Neural cell (in vitro differentiated cells): ENCODE results near the gene NR5A1. TPM values are rescaled to one million over a fixed set of nuclear protein-coding genes. Genes with fewer than 3 reads are reported as not detected.
A peak's percentile ranks its signal among the peaks of the same experiment; 100 is the strongest.

ENCODE experiments used
- H2AFZ ChIP-seq: fragments of 200-600, 300-800 bp; sonication (generic), shearing (Covaris generic); 2 replicates; pipeline ENCODE4 v1.6.0; 2014; ENCODE audit warnings: low read depth, mild to moderate bottlenecking, antibody characterized with exemption, low read length, moderate library complexity
- H3F3A ChIP-seq: fragments of 200-600 bp; shearing (Covaris generic); 2 replicates; pipeline ENCODE4 v1.6.1; 2016; ENCODE audit warnings: mild to moderate bottlenecking, moderate library complexity, mixed read lengths, antibody characterized with exemption, low read length; ENCODE audit not compliant: insufficient read depth, poor library complexity, severe bottlenecking
- H3K27ac ChIP-seq: fragments of 200-600, 300-800 bp; sonication (generic), shearing (Covaris generic); 2 replicates; pipeline ENCODE4 v1.5.1; 2014; ENCODE audit warnings: mild to moderate bottlenecking, low read length, moderate library complexity
- H3K27me3 ChIP-seq: fragments of 300-800, 200-600 bp; sonication (generic), shearing (Covaris generic); 2 replicates; pipeline ENCODE4 v1.6.0; 2014; ENCODE audit warnings: mild to moderate bottlenecking, low read depth, low read length, moderate library complexity; ENCODE audit not compliant: insufficient read depth
- H3K36me3 ChIP-seq: fragments of 300-800, 200-600 bp; sonication (generic), shearing (Covaris generic); 2 replicates; pipeline ENCODE4 v1.5.1; 2014; ENCODE audit warnings: mild to moderate bottlenecking, antibody characterized with exemption, low read length, moderate library complexity; ENCODE audit not compliant: insufficient read depth
- H3K4me2 ChIP-seq: fragments of 300-800, 200-600 bp; sonication (generic), shearing (Covaris generic); 2 replicates; pipeline ENCODE4 v1.6.0; 2014; ENCODE audit warnings: mild to moderate bottlenecking, low read length
- H3K4me3 ChIP-seq: fragments of 300-800, 200-600 bp; sonication (generic), shearing (Covaris generic); 2 replicates; pipeline ENCODE4 v1.5.1; 2014; ENCODE audit warnings: mild to moderate bottlenecking, low read length, moderate library complexity
- H3K79me2 ChIP-seq: fragments of 200-600 bp; shearing (Covaris generic); replicated peaks from 2 replicates; pipeline ENCODE4 v1.6.0; 2014; ENCODE audit warnings: mild to moderate bottlenecking, low read length, moderate library complexity; ENCODE audit not compliant: insufficient read depth
- H3K9ac ChIP-seq: fragments of 300-800, 200-600 bp; sonication (generic), shearing (Covaris generic); 2 replicates; pipeline ENCODE4 v1.6.1; 2016; ENCODE audit warnings: mild to moderate bottlenecking, low read length, mixed read lengths
- H3K9me2 ChIP-seq: fragments of 200-600 bp; shearing (Covaris generic); 2 replicates; pipeline ENCODE4 v1.6.1; 2016; ENCODE audit warnings: mild to moderate bottlenecking, low read length, mixed read lengths; ENCODE audit not compliant: insufficient read depth
- H3K9me3 ChIP-seq: fragments of 200-600, 300-800 bp; sonication (generic), shearing (Covaris generic); 2 replicates; pipeline ENCODE4 v1.6.1; 2016; ENCODE audit warnings: mild to moderate bottlenecking, mixed run types, low read length, moderate library complexity, mixed read lengths
- H4K20me1 ChIP-seq: fragments of 200-600 bp; shearing (Covaris generic); 2 replicates; pipeline ENCODE4 v1.6.1; 2016; ENCODE audit warnings: mild to moderate bottlenecking, mixed run types; ENCODE audit not compliant: insufficient read depth
- CTCF ChIP-seq: fragments of 450-650 bp; IDR thresholded peaks from 2 replicates; pipeline ENCODE4 v1.5.1; 2014; ENCODE audit warnings: antibody characterized with exemption, mild to moderate bottlenecking, moderate library complexity; ENCODE audit not compliant: poor library complexity, severe bottlenecking
- EP300 ChIP-seq: fragments of 450-650 bp; conservative IDR thresholded peaks from 2 replicates; pipeline ENCODE4 v1.6.1; 2014; ENCODE audit warnings: antibody characterized with exemption, mild to moderate bottlenecking, moderate library complexity; ENCODE audit not compliant: poor library complexity, severe bottlenecking
- EZH2 ChIP-seq: fragments of 200-600, 300-800 bp; shearing (Covaris generic), sonication (generic); IDR thresholded peaks from 2 replicates; pipeline ENCODE4 v1.6.1; 2014; ENCODE audit warnings: antibody characterized with exemption, low read length, borderline replicate concordance, mild to moderate bottlenecking; ENCODE audit not compliant: insufficient read depth, poor library complexity, severe bottlenecking
- MXI1 ChIP-seq: fragments of 450-650 bp; conservative IDR thresholded peaks from 2 replicates; pipeline ENCODE4 v1.6.1; 2014; ENCODE audit warnings: antibody characterized with exemption, mild to moderate bottlenecking; ENCODE audit not compliant: poor library complexity, severe bottlenecking
- POLR2AphosphoS5 ChIP-seq: IDR thresholded peaks from 2 replicates; pipeline ENCODE4 v1.6.1; 2012
- RAD21 ChIP-seq: fragments of 450-650 bp; conservative IDR thresholded peaks from 2 replicates; pipeline ENCODE4 v1.6.1; 2014; ENCODE audit warnings: antibody characterized with exemption, mild to moderate bottlenecking, moderate library complexity
- REST ChIP-seq: IDR thresholded peaks from 2 replicates; pipeline ENCODE4 v1.6.1; 2012; ENCODE audit warnings: borderline replicate concordance
- SMC3 ChIP-seq: fragments of 450-650 bp; conservative IDR thresholded peaks from 2 replicates; pipeline ENCODE4 v1.6.1; 2014; ENCODE audit warnings: antibody characterized with exemption, mild to moderate bottlenecking, moderate library complexity; ENCODE audit not compliant: poor library complexity
- TAF1 ChIP-seq: IDR thresholded peaks from 2 replicates; pipeline ENCODE4 v1.6.1; 2012; ENCODE audit warnings: low read depth
- polyA plus RNA-seq: library from polyadenylated mRNA; depleted of rRNA; stranded (reverse); fragments of >200 nt; gene quantifications from 2 replicates; pipeline ENCODE4 v1.2.3, GENCODE V29; 2014

Gene NR5A1
- polyA plus RNA-seq, 1 donor from 2014 or later = 0.09 TPM

GRCh38 chr9:124478354-124478753, 28.8 kb downstream of the NR5A1 start:
- H3K36me3 ChIP-seq = no peaks in the 10 kb centered on the region
- peak overlapping the region; percentile 31 for H3K4me3 ChIP-seq
- no peak overlapping the region for H3K4me2 ChIP-seq
- H3K9me3 ChIP-seq = no peaks in the 10 kb centered on the region
- H3K27me3 ChIP-seq = no peaks in the 10 kb centered on the region
- H4K20me1 ChIP-seq = no peaks in the 10 kb centered on the region
- H3K9ac ChIP-seq = peak overlapping the region; percentile 55
- H3F3A ChIP-seq = no peaks in the 10 kb centered on the region
- TF ChIP-seq CTCF (no peak), SMC3 (no peak), RAD21 (no peak), POLR2AphosphoS5 (no peak), MXI1 (no peak), REST (no peak), EZH2 (no peak), EP300 (no peak), TAF1 (no peak)
- no peaks in the 10 kb centered on the region for H3K9me2 ChIP-seq
- H3K27ac ChIP-seq = no peak overlapping the region
- no peak overlapping the region for H2AFZ ChIP-seq
- H3K79me2 ChIP-seq = no peaks in the 10 kb centered on the region

- Histone ChIP-seq H3K9ac (peak overlapping the region; percentile 55), H3K27ac (no peak overlapping the region), H3K9me3 (no peaks in the 10 kb centered on the region), H2AFZ (peak overlapping the region; percentile 45), H4K20me1 (no peaks in the 10 kb centered on the region), H3K79me2 (no peaks in the 10 kb centered on the region), H3K9me2 (no peaks in the 10 kb centered on the region), H3K4me3 (peak overlapping the region; percentile 34), H3F3A (no peaks in the 10 kb centered on the region), H3K36me3 (no peaks in the 10 kb centered on the region), H3K4me2 (no peak overlapping the region), H3K27me3 (no peaks in the 10 kb centered on the region)
- TF ChIP-seq EP300 (no peak), TAF1 (no peak), SMC3 (no peak), POLR2AphosphoS5 (no peak), MXI1 (no peak), EZH2 (no peak), CTCF (no peak), REST (no peak), RAD21 (no peak)
These were observed 29.4 kb downstream of the NR5A1 start for GRCh38 chr9:124477648-124478285.
